ENCODE measurements around the gene ST3GAL4.
"Not testable (repeated sequence)": the region's sequence is repeated elsewhere in the genome, so short reads cannot be mapped to it uniquely, and the experiment has no call there.

The ST3GAL4 gene

GRCh38 chr11:126391286-126391954, 35.9 kb downstream of the ST3GAL4 start:
- no peak for DNase-seq

- no peak for DNase-seq
These were observed 36.6 kb downstream of the ST3GAL4 start for GRCh38 chr11:126391970-126392632.

DNA sequence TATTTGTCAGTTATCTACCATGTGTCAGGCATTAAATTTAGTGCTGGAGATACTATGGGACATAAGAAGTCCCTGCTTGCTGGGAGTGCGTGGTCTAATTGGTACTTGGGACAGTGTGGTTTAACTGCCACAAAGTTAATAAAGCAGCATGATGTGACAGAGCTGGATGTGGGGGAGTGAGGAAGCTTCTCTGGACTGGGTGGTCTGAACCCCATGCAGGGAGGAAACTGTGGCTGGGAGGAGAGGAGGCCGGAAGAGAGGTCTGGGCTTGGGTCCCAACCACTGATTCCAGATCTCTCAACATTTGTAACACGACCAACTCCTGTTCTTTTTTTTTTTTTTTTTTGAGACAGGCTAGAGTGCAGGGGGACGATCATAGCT, 37.1 kb downstream of the ST3GAL4 start:
- no peak for DNase-seq

- DNase-seq = no peak
These were observed 37.7 kb downstream of the ST3GAL4 start for GRCh38 chr11:126393143-126393542.

DNA sequence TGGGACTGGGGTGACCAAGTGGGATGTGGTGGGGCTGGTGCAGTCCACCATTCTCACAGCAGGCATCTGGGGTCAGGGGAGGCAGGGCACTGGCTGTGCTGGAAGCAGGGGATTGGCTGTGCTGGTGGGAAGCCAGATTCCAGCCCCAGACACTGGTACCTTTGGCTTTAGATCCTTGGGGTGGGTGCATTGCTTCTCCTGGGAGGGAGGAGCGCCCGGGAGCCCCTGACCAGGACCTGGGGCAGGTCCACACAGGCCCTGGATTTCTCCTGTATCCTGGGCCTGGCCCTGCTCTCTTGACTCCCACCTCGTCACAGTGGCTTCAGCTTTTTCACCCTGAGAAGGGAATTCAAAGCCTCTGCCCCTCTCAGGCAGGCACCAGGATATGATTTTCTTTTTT, 38.5 kb downstream of the ST3GAL4 start:
- no peak for DNase-seq

- not testable (repeated sequence) for DNase-seq
These were observed 39.2 kb downstream of the ST3GAL4 start for GRCh38 chr11:126394634-126395072.

DNA sequence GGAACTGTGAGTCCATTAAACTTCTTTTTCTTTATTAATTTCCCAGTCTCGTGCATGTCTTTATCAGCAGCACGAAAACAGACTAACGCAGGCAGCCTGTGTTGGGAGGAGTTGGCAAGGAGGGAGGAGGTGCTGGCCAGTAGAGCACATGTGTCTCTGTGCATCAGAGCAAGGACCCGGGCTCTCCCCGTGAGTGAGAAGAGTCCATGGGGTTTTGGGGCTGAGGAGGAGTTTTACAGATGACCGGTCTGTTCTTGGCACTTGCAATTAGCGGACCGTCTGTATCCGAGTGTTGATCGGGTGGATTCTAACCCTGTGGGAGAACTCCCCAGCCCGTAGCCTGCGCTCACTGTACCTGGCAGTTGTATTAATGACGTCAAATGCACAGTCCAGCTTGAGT, 40.3 kb downstream of the ST3GAL4 start:
- DNase-seq = not testable (repeated sequence)

- DNase-seq = not testable (repeated sequence)
These were observed 40.8 kb downstream of the ST3GAL4 start for GRCh38 chr11:126396266-126396665.

DNA sequence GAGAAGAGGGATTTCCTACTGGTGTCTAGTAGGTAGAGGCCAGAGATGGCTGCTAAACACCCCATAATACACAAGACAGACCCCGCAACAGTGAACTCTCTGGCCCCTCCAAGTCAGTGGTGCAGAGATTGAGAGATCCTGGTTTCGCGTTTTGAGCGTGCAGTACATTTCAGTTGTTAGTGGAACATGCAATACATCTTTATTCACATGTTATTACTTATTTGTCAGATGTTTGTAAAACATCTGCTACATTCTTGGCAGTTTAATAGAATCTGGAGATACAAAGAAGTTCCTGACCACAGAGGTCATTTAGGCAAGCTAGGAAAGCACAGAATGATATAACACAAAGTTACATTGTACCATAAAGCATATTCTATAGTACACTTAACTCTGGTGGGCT, 41.5 kb downstream of the ST3GAL4 start:
- no peak for DNase-seq

GRCh38 chr11:126398296-126398695, 42.8 kb downstream of the ST3GAL4 start:
- no peak for DNase-seq

DNA sequence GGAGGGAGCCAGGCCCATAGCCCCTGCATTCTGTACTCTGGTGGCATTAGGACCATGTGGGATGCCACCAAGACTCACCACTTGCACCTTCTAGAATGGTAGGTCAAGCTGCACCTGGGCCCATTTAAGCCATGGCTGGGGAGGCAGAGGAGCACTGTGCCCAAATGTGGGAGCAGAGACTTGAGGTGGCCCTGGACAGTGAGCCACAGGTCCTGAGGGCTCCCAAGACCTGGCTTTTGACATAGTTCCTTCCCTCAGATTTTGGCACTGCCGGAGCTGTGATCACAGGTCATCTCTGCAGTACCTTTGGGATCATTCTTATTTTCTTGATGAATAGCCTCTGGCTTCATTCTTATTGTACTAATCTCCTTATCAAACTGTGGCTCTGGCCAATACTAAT, 43.2 kb downstream of the ST3GAL4 start:
- DNase-seq = no peak

GRCh38 chr11:126400019-126400418, 44.5 kb downstream of the ST3GAL4 start:
- no peak for DNase-seq

GRCh38 chr11:126400479-126400878, 45.0 kb downstream of the ST3GAL4 start:
- no peak for DNase-seq

GRCh38 chr11:126403022-126403581, 47.6 kb downstream of the ST3GAL4 start:
- DNase-seq = no peak

DNA sequence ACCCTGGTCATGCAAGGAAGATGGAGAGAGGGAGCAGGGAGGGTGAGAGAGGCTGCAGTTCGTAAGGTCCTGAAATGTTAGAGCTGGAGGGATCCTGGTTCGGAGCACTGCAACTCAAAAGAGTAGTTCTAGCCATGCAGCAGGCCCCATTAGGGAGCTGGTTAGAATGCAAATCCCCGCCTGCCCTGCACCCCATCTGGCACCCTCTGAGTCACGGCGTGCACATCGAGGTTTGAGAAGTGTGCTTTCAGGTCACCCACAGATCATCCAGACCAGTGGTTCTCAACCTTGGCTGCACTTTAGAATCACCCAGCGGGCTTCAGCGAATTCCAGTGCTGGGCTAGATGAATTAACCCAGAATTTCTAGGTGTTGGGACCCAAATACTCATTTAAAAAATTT, 48.2 kb downstream of the ST3GAL4 start:
- no peak for DNase-seq

- no peak for DNase-seq
These were observed 48.9 kb downstream of the ST3GAL4 start for GRCh38 chr11:126404367-126404766.

- DNase-seq = no peak
These were observed 49.9 kb downstream of the ST3GAL4 start for GRCh38 chr11:126405374-126405773.

DNA sequence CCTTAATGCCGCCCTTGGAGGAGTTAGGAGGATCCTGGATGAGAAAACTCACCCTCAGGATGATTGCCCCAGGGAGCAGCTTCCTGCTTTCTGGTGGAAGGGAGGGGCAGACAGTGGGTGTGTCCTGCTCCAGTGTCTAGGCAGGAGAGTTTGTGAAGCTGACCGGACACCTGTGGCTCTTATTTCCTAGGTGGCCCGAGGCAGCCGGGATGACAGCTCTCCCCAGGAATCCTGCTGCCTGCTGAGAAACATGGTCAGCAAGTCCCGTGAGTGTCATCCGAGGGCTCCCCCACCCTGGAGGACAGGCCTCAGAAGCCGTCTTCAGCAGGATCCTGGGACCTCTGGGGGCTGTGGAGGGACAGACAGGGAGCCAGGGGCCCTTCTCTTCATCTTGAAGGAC, 50.4 kb downstream of the ST3GAL4 start:
- DNase-seq = no peak

GRCh38 chr11:126406368-126406767, 50.9 kb downstream of the ST3GAL4 start:
- DNase-seq = no peak

DNA sequence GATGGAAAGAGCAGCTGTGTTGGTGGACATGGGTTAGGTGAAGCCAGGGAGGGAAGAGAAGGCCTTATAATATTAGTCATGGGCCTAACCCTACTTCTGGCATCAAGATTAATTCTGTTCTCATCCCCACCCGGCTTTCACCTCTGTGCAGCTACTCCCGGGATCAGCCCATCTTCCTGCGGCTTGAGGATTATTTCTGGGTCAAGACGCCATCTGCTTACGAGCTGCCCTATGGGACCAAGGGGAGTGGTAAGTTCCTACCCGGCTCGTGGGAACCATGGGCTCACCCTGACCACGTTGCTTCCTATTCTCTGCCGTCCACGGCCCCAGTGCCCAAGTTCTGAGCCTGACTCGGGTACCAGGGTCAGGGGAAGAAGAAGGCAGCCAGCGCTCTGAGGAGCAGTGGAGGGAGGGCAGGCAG, 51.6 kb downstream of the ST3GAL4 start:
- DNase-seq = no peak

DNA sequence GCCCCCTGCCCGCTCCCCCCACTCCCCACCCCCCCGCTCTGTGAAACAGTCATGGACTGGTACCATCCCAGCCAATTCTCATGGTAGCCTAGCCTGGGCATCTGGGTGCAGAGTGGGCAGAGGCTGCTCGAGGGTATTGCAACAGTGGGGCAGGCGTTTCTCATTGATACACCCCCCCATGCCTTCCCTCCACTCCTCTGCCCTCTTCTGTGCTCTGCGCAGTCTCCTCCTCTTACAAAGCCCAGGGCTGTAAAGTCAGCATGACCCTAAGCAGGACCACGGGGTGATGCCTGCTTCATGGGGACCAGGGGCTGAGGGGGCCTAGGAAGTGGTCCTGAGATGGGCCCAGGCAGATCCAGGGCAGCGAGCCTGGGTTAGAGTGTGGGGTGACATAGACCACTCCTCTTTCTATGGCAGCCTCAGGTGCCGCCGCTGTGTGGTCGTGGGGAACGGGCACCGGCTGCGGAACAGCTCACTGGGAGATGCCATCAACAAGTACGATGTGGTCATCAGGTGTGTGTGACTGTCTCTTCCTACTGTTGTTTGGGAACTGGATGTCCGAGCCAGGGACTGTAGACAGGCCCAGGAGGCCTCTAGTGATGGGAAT, 52.3 kb downstream of the ST3GAL4 start:
- DNase-seq = no peak

- no peak for DNase-seq
These were observed 53.0 kb downstream of the ST3GAL4 start for GRCh38 chr11:126408496-126408895.

DNA sequence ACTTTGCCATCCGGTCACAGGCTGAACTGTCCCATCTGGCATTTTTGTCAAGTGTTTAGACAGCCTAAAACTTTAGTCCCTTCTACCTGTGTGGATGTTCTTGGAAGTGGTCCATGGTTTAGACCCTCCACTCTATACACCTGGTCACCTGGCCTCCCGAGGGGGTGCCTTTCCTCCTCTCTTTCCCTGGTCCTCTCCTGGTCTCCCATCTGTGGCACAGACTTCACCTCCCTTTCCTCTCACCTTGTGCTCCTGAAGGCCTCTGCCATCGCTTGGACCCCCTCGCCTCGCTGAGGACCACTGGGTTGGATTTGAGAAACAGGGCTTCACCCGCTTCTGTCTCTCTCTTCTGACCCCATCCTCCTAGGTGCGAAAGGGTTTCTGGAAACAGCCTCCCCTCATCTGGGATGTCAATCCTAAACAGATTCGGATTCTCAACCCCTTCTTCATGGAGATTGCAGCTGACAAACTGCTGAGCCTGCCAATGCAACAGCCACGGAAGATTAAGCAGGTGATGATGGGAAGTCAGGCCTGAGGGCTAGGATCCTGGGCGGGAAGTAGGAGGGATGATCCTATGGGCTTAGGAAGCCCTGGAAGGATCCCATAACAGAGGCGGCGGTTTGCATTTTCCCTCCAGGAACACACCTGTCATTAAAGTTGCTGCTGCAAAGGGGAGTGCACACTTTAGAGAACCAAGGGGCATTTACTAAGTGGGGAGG, 53.6 kb downstream of the ST3GAL4 start:
- DNase-seq = no peak

Measured in activated naive CD4-positive, alpha-beta T cell treated with Interleukin-2 at 50 U/mL for 16 hours (primary cell).